ENCODE results near the gene SMARCA2.

SMARCA2 gene

GRCh38 chr9:2014696-2015580, at the start of gene SMARCA2:
Gene SMARCA2 (plus strand): TSS chr9:2015347. CDS start chr9:2029023, 13,676 bp downstream.
- intact Hi-C loops (cut with micrococcal nuclease), result loop anchor here (5.0 kb wide), 2 partner anchors 142 to 827 kb away; partner anchors contain the start of gene PUM3
- Mint-ChIP-seq H3K4me3 (peak within 1 kb of the TSS; percentile 94), H3K4me1 (ENCODE audit: low read depth) (peaks cover 10% of the 10 kb centered on the region), H3K36me3 (ENCODE audit: low read depth) (peaks cover 37% of the 10 kb centered on the region), H3K27ac (peak within 1 kb of the TSS; percentile 96), H3K27me3 (no peaks in the 10 kb centered on the region), H3K9me3 (no peaks in the 10 kb centered on the region)

DNA sequence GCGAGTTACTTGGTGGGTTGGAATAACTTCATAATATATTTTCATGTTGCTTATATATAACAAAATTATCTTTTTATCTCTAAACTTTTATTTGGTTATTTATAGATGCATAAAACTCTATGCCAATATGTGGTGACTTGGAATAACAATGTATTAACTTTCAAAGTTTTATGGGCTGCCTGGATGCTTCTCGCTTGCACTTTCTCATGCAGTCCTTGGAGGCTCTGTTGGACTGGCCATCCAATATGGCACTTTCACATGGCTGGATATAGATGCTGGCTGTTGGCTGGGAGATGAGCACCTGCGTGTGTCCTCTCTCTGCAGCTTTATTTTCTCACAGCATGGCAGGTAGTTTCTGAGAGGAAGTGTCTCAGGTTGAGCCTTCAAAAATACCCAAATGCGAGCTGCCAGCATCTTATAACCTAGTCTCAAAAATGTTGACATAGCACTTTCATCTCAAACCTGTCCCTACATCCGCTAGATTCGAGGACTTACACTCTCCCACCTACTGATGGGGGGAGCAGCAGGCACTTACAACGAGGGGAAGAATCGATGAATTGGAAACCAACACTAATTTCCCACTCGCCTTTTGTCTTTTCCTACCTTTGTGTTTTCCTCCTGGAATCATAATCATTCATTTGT, 48.3 kb upstream of the SMARCA2 start:
- Mint-ChIP-seq H3K27ac (no peak overlapping the region), H3K4me3 (no peak overlapping the region), H3K36me3 (ENCODE audit: low read depth) (no peaks in the 10 kb centered on the region), H3K9me3 (no peaks in the 10 kb centered on the region), H3K4me1 (ENCODE audit: low read depth) (no peaks in the 10 kb centered on the region), H3K27me3 (peaks cover 2% of the 10 kb centered on the region)
- intact Hi-C loops (cut with micrococcal nuclease), result no loop called here

- Mint-ChIP-seq H3K36me3 (ENCODE audit: low read depth) (no peaks in the 10 kb centered on the region), H3K4me1 (ENCODE audit: low read depth) (no peaks in the 10 kb centered on the region), H3K4me3 (no peak overlapping the region), H3K27ac (no peak overlapping the region), H3K9me3 (peaks cover 16% of the 10 kb centered on the region), H3K27me3 (peaks cover 2% of the 10 kb centered on the region)
- intact Hi-C loops (cut with micrococcal nuclease), result no loop called here
These were observed 46.0 kb upstream of the SMARCA2 start for GRCh38 chr9:1969160-1969559.

GRCh38 chr9:1969898-1970297, 45.2 kb upstream of the SMARCA2 start:
- H3K4me3 Mint-ChIP-seq, result no peak overlapping the region
- H3K9me3 Mint-ChIP-seq, result peaks cover 16% of the 10 kb centered on the region
- peaks cover 2% of the 10 kb centered on the region for H3K27me3 Mint-ChIP-seq
- no peaks in the 10 kb centered on the region for H3K4me1 Mint-ChIP-seq (ENCODE audit: low read depth)
- H3K36me3 Mint-ChIP-seq (ENCODE audit: low read depth), result no peaks in the 10 kb centered on the region
- intact Hi-C loops (cut with micrococcal nuclease), result no loop called here
- H3K27ac Mint-ChIP-seq, result no peak overlapping the region

DNA sequence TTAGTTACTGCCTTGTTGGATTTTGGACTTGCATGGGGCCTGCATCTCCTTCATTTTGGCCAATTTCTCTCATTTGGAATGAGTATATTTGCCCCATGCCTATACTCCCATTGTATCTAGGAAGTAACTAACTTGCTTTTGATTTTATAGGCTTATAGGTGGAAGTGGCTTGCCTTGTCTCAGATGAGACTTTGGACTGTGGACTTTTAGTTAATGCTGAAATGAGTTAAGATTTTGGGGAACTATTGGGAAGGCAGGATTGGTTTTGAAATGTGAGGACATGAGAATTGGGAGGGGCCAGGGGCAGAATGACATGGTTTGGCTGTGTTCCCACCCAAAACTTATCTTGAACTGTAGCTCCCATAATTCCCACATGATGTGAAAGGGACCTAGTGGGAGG, 42.5 kb upstream of the SMARCA2 start:
- no peaks in the 10 kb centered on the region for H3K4me1 Mint-ChIP-seq (ENCODE audit: low read depth)
- intact Hi-C loops (cut with micrococcal nuclease), result no loop called here
- no peak overlapping the region for H3K4me3 Mint-ChIP-seq
- H3K27me3 Mint-ChIP-seq, result peaks cover 2% of the 10 kb centered on the region
- H3K9me3 Mint-ChIP-seq, result peaks cover 16% of the 10 kb centered on the region
- H3K36me3 Mint-ChIP-seq (ENCODE audit: low read depth), result no peaks in the 10 kb centered on the region
- no peak overlapping the region for H3K27ac Mint-ChIP-seq

DNA sequence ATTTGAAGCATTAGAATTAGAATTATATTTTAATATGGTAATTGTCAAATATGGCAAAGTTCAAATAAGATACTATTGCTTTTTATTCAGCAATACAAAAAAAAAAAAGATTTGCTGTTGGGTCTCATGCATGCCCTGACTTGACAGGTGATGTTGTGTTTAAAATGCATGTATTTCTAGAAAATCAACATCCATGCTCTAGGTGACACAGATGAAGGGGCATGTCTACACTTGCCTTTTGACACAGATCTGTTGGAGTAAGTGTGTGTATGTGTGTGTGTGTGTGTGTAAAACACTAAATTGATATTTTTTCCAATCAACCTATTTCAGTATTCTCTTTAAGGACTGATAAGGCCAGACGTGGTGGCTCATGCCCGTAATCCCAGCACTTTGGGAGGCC, 38.1 kb upstream of the SMARCA2 start:
- Mint-ChIP-seq H3K4me3 (no peak overlapping the region), H3K27ac (no peak overlapping the region), H3K36me3 (ENCODE audit: low read depth) (no peaks in the 10 kb centered on the region), H3K27me3 (no peaks in the 10 kb centered on the region), H3K4me1 (ENCODE audit: low read depth) (peaks cover 13% of the 10 kb centered on the region), H3K9me3 (peaks cover 16% of the 10 kb centered on the region)
- intact Hi-C loops (cut with micrococcal nuclease), result no loop called here

DNA sequence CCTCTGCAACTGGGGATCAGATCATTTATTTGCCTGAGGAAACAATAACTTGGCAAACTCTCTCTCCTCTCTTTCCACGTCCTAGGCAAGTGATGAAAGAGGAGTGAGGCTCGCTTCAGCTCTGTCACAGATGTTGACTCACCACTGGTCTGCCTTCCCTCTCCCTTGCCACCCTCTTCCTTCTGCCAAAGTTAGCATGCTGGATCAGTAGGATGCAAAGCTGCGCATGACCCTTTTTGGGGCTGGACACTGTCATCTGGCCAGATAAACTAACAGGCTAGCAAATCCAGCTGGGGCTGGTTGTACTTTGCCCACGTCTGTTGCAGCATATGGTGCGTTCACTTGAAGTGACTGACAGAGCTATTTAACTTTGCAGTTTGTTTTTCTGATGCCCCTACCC, 36.2 kb upstream of the SMARCA2 start:
- Mint-ChIP-seq H3K27ac (no peak overlapping the region), H3K27me3 (no peaks in the 10 kb centered on the region), H3K36me3 (ENCODE audit: low read depth) (no peaks in the 10 kb centered on the region), H3K4me3 (no peak overlapping the region), H3K4me1 (ENCODE audit: low read depth) (peaks cover 13% of the 10 kb centered on the region), H3K9me3 (no peaks in the 10 kb centered on the region)
- intact Hi-C loops (cut with micrococcal nuclease), result no loop called here

GRCh38 chr9:1979741-1980367, 35.3 kb upstream of the SMARCA2 start:
- H3K4me3 Mint-ChIP-seq, result no peak overlapping the region
- H3K4me1 Mint-ChIP-seq (ENCODE audit: low read depth), result peaks cover 13% of the 10 kb centered on the region
- intact Hi-C loops (cut with micrococcal nuclease), result no loop called here
- no peaks in the 10 kb centered on the region for H3K9me3 Mint-ChIP-seq
- H3K36me3 Mint-ChIP-seq (ENCODE audit: low read depth), result no peaks in the 10 kb centered on the region
- H3K27ac Mint-ChIP-seq, result no peak overlapping the region
- H3K27me3 Mint-ChIP-seq, result no peaks in the 10 kb centered on the region

GRCh38 chr9:1980387-1980786, 34.8 kb upstream of the SMARCA2 start:
- Mint-ChIP-seq H3K36me3 (ENCODE audit: low read depth) (no peaks in the 10 kb centered on the region), H3K27ac (no peak overlapping the region), H3K9me3 (no peaks in the 10 kb centered on the region), H3K27me3 (no peaks in the 10 kb centered on the region), H3K4me3 (no peak overlapping the region), H3K4me1 (ENCODE audit: low read depth) (peaks cover 13% of the 10 kb centered on the region)
- intact Hi-C loops (cut with micrococcal nuclease), result no loop called here

- no peaks in the 10 kb centered on the region for H3K9me3 Mint-ChIP-seq
- no peaks in the 10 kb centered on the region for H3K27me3 Mint-ChIP-seq
- intact Hi-C loops (cut with micrococcal nuclease), result no loop called here
- no peak overlapping the region for H3K27ac Mint-ChIP-seq
- H3K36me3 Mint-ChIP-seq (ENCODE audit: low read depth), result no peaks in the 10 kb centered on the region
- H3K4me1 Mint-ChIP-seq (ENCODE audit: low read depth), result peaks cover 13% of the 10 kb centered on the region
- H3K4me3 Mint-ChIP-seq, result no peak overlapping the region
These were observed 33.1 kb upstream of the SMARCA2 start for GRCh38 chr9:1982074-1982473.

DNA sequence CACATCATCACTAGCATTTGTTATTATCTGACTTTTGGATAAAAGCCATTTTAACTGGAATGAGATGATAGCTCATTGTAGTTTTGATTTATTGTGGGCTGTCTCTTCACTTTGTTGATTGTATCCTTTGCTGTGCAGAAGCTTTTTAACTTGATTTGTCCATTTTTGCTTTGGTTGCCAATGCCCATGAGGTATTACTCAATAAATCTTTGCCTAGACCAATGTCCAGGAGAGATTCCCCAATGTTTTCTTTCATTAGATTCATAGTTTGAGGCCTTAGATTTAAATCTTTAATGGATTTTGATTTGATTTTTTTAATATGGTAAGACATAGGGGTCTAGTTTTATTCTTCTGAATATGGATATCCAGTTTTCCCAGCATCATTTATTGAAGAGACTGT, 28.8 kb upstream of the SMARCA2 start:
- Mint-ChIP-seq H3K9me3 (no peaks in the 10 kb centered on the region), H3K36me3 (ENCODE audit: low read depth) (no peaks in the 10 kb centered on the region), H3K27me3 (peaks cover 2% of the 10 kb centered on the region), H3K4me3 (no peak overlapping the region), H3K27ac (no peak overlapping the region), H3K4me1 (ENCODE audit: low read depth) (no peaks in the 10 kb centered on the region)
- intact Hi-C loops (cut with micrococcal nuclease), result no loop called here

GRCh38 chr9:1989500-1989899, 25.6 kb upstream of the SMARCA2 start:
- H3K27ac Mint-ChIP-seq, result no peak overlapping the region
- H3K4me1 Mint-ChIP-seq (ENCODE audit: low read depth), result no peaks in the 10 kb centered on the region
- no peaks in the 10 kb centered on the region for H3K9me3 Mint-ChIP-seq
- no peaks in the 10 kb centered on the region for H3K36me3 Mint-ChIP-seq (ENCODE audit: low read depth)
- peaks cover 2% of the 10 kb centered on the region for H3K27me3 Mint-ChIP-seq
- intact Hi-C loops (cut with micrococcal nuclease), result no loop called here
- H3K4me3 Mint-ChIP-seq, result no peak overlapping the region

DNA sequence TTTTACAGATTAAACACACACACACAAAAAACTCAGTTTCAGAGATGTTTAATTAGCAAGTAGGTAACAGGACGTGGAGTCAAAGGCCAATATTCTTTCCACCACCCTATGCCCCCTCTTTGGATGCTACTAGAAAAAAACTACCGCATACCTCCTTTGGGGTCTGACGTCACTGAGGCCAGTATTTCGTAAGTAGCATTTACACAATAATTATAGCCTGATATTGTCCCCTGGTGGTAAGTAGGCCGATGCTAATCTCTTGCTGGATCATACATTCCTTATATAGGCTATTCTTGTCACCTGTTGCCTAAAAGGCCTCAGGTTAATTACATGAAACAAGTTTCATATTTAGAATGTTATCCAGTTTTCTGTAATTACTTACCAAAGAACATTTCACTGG, 21.0 kb upstream of the SMARCA2 start:
- Mint-ChIP-seq H3K36me3 (ENCODE audit: low read depth) (no peaks in the 10 kb centered on the region), H3K9me3 (no peaks in the 10 kb centered on the region), H3K4me3 (no peak overlapping the region), H3K27ac (no peak overlapping the region), H3K27me3 (peaks cover 5% of the 10 kb centered on the region), H3K4me1 (ENCODE audit: low read depth) (no peaks in the 10 kb centered on the region)
- intact Hi-C loops (cut with micrococcal nuclease), result no loop called here

GRCh38 chr9:1995084-1995483, 20.1 kb upstream of the SMARCA2 start:
- intact Hi-C loops (cut with micrococcal nuclease), result no loop called here
- Mint-ChIP-seq H3K9me3 (no peaks in the 10 kb centered on the region), H3K36me3 (ENCODE audit: low read depth) (no peaks in the 10 kb centered on the region), H3K4me1 (ENCODE audit: low read depth) (no peaks in the 10 kb centered on the region), H3K27ac (no peak overlapping the region), H3K27me3 (peaks cover 5% of the 10 kb centered on the region), H3K4me3 (no peak overlapping the region)
